ENCODE results near the gene TNIP2. TPM values are rescaled to one million over a fixed set of nuclear protein-coding genes. Genes with fewer than 3 reads are reported as not detected.
A peak's percentile ranks its signal among the peaks of the same experiment; 100 is the strongest.

The TNIP2 gene
- total and polyA plus RNA-seq, 2 experiments from 2014 or later = 42.7 to 50.8 TPM

DNA sequence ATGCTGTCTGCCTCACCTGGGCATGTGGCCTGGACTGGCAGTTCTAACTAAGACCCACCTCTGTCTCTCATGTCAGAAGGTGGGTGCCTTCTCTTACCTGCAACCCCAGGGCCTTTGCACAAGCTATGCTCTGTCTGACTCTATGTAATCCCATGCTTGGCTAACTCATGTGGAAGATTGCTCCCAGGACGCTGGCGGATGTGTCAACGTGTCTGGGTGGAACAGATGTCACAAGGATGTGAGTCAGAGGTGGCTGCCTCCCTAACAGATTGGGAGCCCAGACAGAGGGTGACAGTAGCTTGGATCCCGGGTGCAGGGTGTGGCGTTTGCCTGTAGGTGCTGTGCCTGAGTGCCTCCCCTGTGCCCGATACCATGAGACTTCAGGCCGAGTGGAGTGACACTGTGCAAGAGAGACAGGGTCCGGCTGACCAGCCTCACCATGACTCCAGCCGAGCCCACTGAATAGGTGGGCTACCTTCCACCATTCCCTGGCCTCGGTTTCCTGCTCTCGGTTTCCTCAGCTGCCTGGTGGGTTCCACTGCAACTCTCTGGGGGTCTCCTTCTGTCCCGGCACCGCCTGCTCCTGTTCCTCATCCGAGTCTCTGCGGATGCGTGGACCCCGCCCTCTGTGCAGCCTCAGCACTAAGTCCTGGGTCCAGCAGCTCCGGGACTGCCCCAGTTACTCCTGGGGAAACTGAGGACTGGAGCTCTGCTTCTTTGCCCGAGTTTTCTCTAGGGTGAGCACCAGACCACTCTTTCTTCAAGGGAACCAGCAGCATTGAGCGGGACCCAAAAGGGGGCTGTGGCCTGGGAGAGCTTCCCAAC is 47.7 kb upstream of the TNIP2 start:
- H3K4me3 ChIP-seq = no peak overlapping the region
- H2AFZ ChIP-seq = no peak overlapping the region
- no peaks in the 10 kb centered on the region for H3K27me3 ChIP-seq
- H3K4me2 ChIP-seq = no peak overlapping the region
- H3K36me3 ChIP-seq (replicated peaks; ENCODE audit: insufficient read depth, low read depth) = no peaks in the 10 kb centered on the region
- H3K27ac ChIP-seq = no peak overlapping the region
- no peaks in the 10 kb centered on the region for H3K9me2 ChIP-seq (replicated peaks; ENCODE audit: insufficient read depth)
- no peaks in the 10 kb centered on the region for H4K20me1 ChIP-seq (ENCODE audit: insufficient read depth, poor library complexity, severe bottlenecking)
- H3K79me2 ChIP-seq = peaks cover 25% of the 10 kb centered on the region
- H3K4me1 ChIP-seq (ENCODE audit: insufficient read depth) = peaks cover 51% of the 10 kb centered on the region
- TF ChIP-seq, protein P1, sequence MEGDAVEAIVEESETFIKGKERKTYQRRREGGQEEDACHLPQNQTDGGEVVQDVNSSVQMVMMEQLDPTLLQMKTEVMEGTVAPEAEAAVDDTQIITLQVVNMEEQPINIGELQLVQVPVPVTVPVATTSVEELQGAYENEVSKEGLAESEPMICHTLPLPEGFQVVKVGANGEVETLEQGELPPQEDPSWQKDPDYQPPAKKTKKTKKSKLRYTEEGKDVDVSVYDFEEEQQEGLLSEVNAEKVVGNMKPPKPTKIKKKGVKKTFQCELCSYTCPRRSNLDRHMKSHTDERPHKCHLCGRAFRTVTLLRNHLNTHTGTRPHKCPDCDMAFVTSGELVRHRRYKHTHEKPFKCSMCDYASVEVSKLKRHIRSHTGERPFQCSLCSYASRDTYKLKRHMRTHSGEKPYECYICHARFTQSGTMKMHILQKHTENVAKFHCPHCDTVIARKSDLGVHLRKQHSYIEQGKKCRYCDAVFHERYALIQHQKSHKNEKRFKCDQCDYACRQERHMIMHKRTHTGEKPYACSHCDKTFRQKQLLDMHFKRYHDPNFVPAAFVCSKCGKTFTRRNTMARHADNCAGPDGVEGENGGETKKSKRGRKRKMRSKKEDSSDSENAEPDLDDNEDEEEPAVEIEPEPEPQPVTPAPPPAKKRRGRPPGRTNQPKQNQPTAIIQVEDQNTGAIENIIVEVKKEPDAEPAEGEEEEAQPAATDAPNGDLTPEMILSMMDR (IDR thresholded peaks at IDR 0.05; ENCODE audit: poor library complexity) = no peak
- no peak for TF ChIP-seq EZH2phosphoT487 (IDR thresholded peaks at IDR 0.05; ENCODE audit: low read depth, severe bottlenecking, unreplicated experiment)
- no peak for TF ChIP-seq EZH2 (IDR thresholded peaks at IDR 0.05; ENCODE audit: borderline replicate concordance)
- H3K9me3 ChIP-seq (ENCODE audit: low read depth) = no peaks in the 10 kb centered on the region
- 93% methylated on average over 20 of the region's 20 CpGs for WGBS (ENCODE audit: low lambda C conversion rate, missing lambda C conversion rate)
- DNase-seq (ENCODE audit: low spot score) = no peak

GRCh38 chr4:2802618-2803531 is 46.7 kb upstream of the TNIP2 start:
- DNase-seq (ENCODE audit: low spot score) = no peak
- H3K9me2 ChIP-seq (replicated peaks; ENCODE audit: insufficient read depth) = no peaks in the 10 kb centered on the region
- H2AFZ ChIP-seq = no peak overlapping the region
- WGBS (ENCODE audit: low lambda C conversion rate, missing lambda C conversion rate) = 91% methylated on average over 27 of the region's 27 CpGs
- no peaks in the 10 kb centered on the region for H4K20me1 ChIP-seq (ENCODE audit: insufficient read depth, poor library complexity, severe bottlenecking)
- H3K4me2 ChIP-seq = no peak overlapping the region
- H3K4me3 ChIP-seq = no peak overlapping the region
- peaks cover 27% of the 10 kb centered on the region for H3K79me2 ChIP-seq
- no peak overlapping the region for H3K27ac ChIP-seq
- TF ChIP-seq, protein P1 (IDR thresholded peaks at IDR 0.05; ENCODE audit: poor library complexity) = no peak
- TF ChIP-seq EZH2 (IDR thresholded peaks at IDR 0.05; ENCODE audit: borderline replicate concordance) (no peak), EZH2phosphoT487 (IDR thresholded peaks at IDR 0.05; ENCODE audit: low read depth, severe bottlenecking, unreplicated experiment) (no peak)
- peaks cover 55% of the 10 kb centered on the region for H3K4me1 ChIP-seq (ENCODE audit: insufficient read depth)
- no peaks in the 10 kb centered on the region for H3K9me3 ChIP-seq (ENCODE audit: low read depth)
- no peaks in the 10 kb centered on the region for H3K36me3 ChIP-seq (replicated peaks; ENCODE audit: insufficient read depth, low read depth)
- no peaks in the 10 kb centered on the region for H3K27me3 ChIP-seq

- Histone ChIP-seq H3K9me2 (replicated peaks; ENCODE audit: insufficient read depth) (no peaks in the 10 kb centered on the region), H3K9me3 (ENCODE audit: low read depth) (no peaks in the 10 kb centered on the region), H3K36me3 (replicated peaks; ENCODE audit: insufficient read depth, low read depth) (no peaks in the 10 kb centered on the region), H3K79me2 (peaks cover 36% of the 10 kb centered on the region), H3K4me2 (peak overlapping the region; percentile 61), H4K20me1 (ENCODE audit: insufficient read depth, poor library complexity, severe bottlenecking) (no peaks in the 10 kb centered on the region), H3K4me1 (ENCODE audit: insufficient read depth) (peaks cover 58% of the 10 kb centered on the region), H3K27me3 (no peaks in the 10 kb centered on the region), H3K27ac (peak overlapping the region; percentile 94), H2AFZ (peak overlapping the region; percentile 14), H3K4me3 (no peak overlapping the region)
- 28% methylated on average over 26 of the region's 29 CpGs for whole genome bisulfite sequencing (ENCODE audit: low lambda C conversion rate, missing lambda C conversion rate)
- peak; percentile 80 for DNase-seq (ENCODE audit: low spot score)
- TF ChIP-seq, protein P1 (IDR thresholded peaks at IDR 0.05; ENCODE audit: poor library complexity) = no peak
- TF ChIP-seq EZH2phosphoT487 (IDR thresholded peaks at IDR 0.05; ENCODE audit: low read depth, severe bottlenecking, unreplicated experiment) (no peak), EZH2 (IDR thresholded peaks at IDR 0.05; ENCODE audit: borderline replicate concordance) (no peak)
Measured at GRCh38 chr4:2800691-2801596, 44.8 kb upstream of the TNIP2 start.

All from hepatocyte (in vitro differentiated cells).